Activated T-helper 2 cell treated with anti-CD3 and anti-CD28 coated beads, Interferon-gamma antibody, Interleukin-2, Interleukin-4, amounts not matched to agents 10 μg/mL and 5 μg/mL and 100 μg/mL, durations not matched to agents 14 hours and 24 hours and 36 hours (primary cell): ENCODE results near the gene ORC3. TPM values are rescaled to one million over a fixed set of nuclear protein-coding genes. Genes with fewer than 3 reads are reported as not detected.
"Not testable (repeated sequence)": the region's sequence is repeated elsewhere in the genome, so short reads cannot be mapped to it uniquely, and the experiment has no call there.

Experiments used
- DNase-seq: peaks from one replicate; pipeline ENCODE4 v3.0.0; 2021; ENCODE audit warnings: low spot score
- H3K27ac Mint-ChIP-seq: one replicate; pipeline ENCODE4 v1.8.0; 2021; ENCODE audit warnings: mixed read lengths
- H3K27me3 Mint-ChIP-seq: one replicate; pipeline ENCODE4 v1.8.0; 2021; ENCODE audit warnings: low read depth, mixed read lengths
- H3K36me3 Mint-ChIP-seq: one replicate; pipeline ENCODE4 v1.8.0; 2021; ENCODE audit warnings: low read depth, mixed read lengths
- H3K4me1 Mint-ChIP-seq: one replicate; pipeline ENCODE4 v1.8.0; 2021; ENCODE audit warnings: low read depth, mixed read lengths
- H3K4me3 Mint-ChIP-seq: one replicate; pipeline ENCODE4 v1.8.0; 2021; ENCODE audit warnings: low read depth, mild to moderate bottlenecking, moderate library complexity, mixed read lengths
- H3K9me3 Mint-ChIP-seq: one replicate; pipeline ENCODE4 v1.8.0; 2021; ENCODE audit warnings: mixed read lengths
- intact Hi-C: fragments of 100-400 bp; cut with micrococcal nuclease; formaldehyde crosslinking; loops from one replicate; pipeline ENCODE4 v1.15.1; 2023
- total RNA-seq: library from RNA; stranded (reverse); gene quantifications from 2 replicates; pipeline ENCODE4 v1.2.3, GENCODE V29; 2022

ORC3 gene
- total RNA-seq, 1 donor from 2014 or later = 31.9 TPM

GRCh38 chr6:87706187-87706966 is 116.4 kb downstream of the ORC3 start:
- Mint-ChIP-seq H3K4me1 (peaks cover 18% of the 10 kb centered on the region), H3K9me3 (no peaks in the 10 kb centered on the region), H3K36me3 (no peaks in the 10 kb centered on the region), H3K27me3 (no peaks in the 10 kb centered on the region), H3K4me3 (no peak overlapping the region), H3K27ac (no peak overlapping the region)
- DNase-seq = no peak
- intact Hi-C loops = no loop called here

GRCh38 chr6:87708581-87709427 is 118.9 kb downstream of the ORC3 start:
- H3K27ac Mint-ChIP-seq, H3K36me3 Mint-ChIP-seq, H3K9me3 Mint-ChIP-seq, intact Hi-C loops, H3K27me3 Mint-ChIP-seq, H3K4me3 Mint-ChIP-seq, DNase-seq: not testable (repeated sequence)
- H3K4me1 Mint-ChIP-seq = peaks cover 12% of the 10 kb centered on the region

GRCh38 chr6:87710090-87710489 is 120.2 kb downstream of the ORC3 start:
- Mint-ChIP-seq H3K27me3 (no peaks in the 10 kb centered on the region), H3K36me3 (no peaks in the 10 kb centered on the region), H3K9me3 (no peaks in the 10 kb centered on the region), H3K4me1 (peaks cover 17% of the 10 kb centered on the region), H3K27ac (no peak overlapping the region), H3K4me3 (no peak overlapping the region)
- no peak for DNase-seq
- intact Hi-C loops = no loop called here

- H3K9me3 Mint-ChIP-seq, H3K27me3 Mint-ChIP-seq, H3K27ac Mint-ChIP-seq, H3K36me3 Mint-ChIP-seq, intact Hi-C loops, H3K4me3 Mint-ChIP-seq, DNase-seq: not testable (repeated sequence)
- peaks cover 13% of the 10 kb centered on the region for H3K4me1 Mint-ChIP-seq
These were observed 122.8 kb downstream of the ORC3 start for GRCh38 chr6:87712713-87713112.

GRCh38 chr6:87714093-87714842 is 124.3 kb downstream of the ORC3 start:
- DNase-seq = no peak
- no peaks in the 10 kb centered on the region for H3K27me3 Mint-ChIP-seq
- no peak overlapping the region for H3K4me3 Mint-ChIP-seq
- H3K36me3 Mint-ChIP-seq = no peaks in the 10 kb centered on the region
- intact Hi-C loops = no loop called here
- H3K4me1 Mint-ChIP-seq = peaks cover 14% of the 10 kb centered on the region
- no peaks in the 10 kb centered on the region for H3K9me3 Mint-ChIP-seq
- no peak overlapping the region for H3K27ac Mint-ChIP-seq

Other genes with a start within 250 kb of the ORC3 start
- gene C6orf163, start 245.3 kb upstream of the ORC3 start, total RNA-seq = 1.1 TPM in 2 replicates
- not detected in 2 replicates for gene CFAP206, start 182.2 kb upstream of the ORC3 start, total RNA-seq
- gene SLC35A1, start 117.2 kb upstream of the ORC3 start, total RNA-seq = 10.5 and 11.1 TPM in 2 replicates
- 23.3 and 23.5 TPM in 2 replicates for gene RARS2, start 148 bp upstream of the ORC3 start, total RNA-seq
- 41.9 and 42.0 TPM in 2 replicates for gene AKIRIN2, start 112.1 kb downstream of the ORC3 start, total RNA-seq